DMS153 treated with DMSO at 0.1 percent for 48 hours (cell line): ENCODE measurements around the gene RABL6.
"Not testable (repeated sequence)": the region's sequence is repeated elsewhere in the genome, so short reads cannot be mapped to it uniquely, and the experiment has no call there.

Source experiments
- DNase-seq: peaks from one replicate; lab custom pipeline; 2025; ENCODE audit not compliant: unreplicated experiment; lab: John Stamatoyannopoulos, UW

The RABL6 gene

DNA sequence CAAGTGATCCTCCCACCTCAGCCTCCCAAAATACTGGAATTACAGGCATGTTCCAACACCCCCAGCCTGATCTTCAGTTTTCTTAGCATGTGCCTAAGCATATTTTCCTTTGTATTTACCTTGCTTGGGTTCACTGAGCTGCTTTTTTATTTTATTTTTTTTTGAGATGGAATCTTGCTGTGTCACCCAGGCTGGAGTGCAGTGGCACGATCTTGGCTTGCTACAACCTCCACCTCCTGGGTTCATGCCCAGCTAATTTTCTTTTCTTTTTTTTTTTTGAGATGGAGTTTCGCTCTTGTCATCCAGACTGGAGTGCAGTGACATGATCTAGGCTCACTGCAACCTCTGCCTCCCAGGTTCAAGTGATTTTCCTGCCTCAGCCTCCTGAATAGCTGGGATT, 61.9 kb downstream of the RABL6 start:
- not testable (repeated sequence) for DNase-seq

DNA sequence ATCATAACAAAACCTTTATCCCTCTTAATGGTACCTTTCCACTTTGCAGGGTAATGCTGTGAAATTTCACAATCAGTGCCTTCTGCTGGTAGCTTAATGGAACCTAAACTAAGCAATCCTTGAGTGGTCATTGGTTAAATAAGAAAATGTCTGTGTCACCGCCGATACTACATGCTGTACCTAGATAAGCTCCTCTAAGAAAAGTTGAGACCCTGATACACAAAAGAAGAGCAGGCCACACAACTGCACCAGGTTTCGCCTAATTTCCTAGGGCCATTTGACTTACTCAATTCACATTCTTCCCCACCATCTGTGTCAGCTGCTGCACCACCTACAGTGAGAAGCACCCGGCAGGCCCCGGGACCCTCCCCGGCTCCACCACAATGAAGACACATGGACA, 67.4 kb downstream of the RABL6 start:
- no peak for DNase-seq

- no peak for DNase-seq
Measured at GRCh38 chr9:136876476-136876875, 68.7 kb downstream of the RABL6 start.

DNA sequence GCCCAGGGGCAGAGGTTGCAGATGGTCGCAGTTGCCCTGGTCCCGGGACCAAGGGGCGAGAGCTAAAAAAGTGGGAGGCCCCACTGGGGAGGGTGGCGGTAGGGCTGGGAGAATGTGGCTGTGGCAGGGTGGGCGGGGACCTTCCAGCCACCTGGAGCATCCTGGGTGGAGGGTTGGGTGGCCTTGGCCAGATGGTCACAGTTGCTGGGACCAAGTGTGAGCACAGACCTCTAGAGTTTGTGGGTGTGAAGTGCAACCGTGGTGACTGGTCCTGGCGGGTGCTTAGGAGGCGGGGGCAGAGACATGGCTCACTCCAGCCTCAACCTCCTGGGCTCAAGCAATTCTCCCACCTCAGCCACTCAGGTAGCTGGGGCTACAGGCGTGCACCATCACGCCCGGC, 72.9 kb downstream of the RABL6 start:
- no peak for DNase-seq

GRCh38 chr9:136881691-136882108, 74.0 kb downstream of the RABL6 start:
- DNase-seq = no peak

DNA sequence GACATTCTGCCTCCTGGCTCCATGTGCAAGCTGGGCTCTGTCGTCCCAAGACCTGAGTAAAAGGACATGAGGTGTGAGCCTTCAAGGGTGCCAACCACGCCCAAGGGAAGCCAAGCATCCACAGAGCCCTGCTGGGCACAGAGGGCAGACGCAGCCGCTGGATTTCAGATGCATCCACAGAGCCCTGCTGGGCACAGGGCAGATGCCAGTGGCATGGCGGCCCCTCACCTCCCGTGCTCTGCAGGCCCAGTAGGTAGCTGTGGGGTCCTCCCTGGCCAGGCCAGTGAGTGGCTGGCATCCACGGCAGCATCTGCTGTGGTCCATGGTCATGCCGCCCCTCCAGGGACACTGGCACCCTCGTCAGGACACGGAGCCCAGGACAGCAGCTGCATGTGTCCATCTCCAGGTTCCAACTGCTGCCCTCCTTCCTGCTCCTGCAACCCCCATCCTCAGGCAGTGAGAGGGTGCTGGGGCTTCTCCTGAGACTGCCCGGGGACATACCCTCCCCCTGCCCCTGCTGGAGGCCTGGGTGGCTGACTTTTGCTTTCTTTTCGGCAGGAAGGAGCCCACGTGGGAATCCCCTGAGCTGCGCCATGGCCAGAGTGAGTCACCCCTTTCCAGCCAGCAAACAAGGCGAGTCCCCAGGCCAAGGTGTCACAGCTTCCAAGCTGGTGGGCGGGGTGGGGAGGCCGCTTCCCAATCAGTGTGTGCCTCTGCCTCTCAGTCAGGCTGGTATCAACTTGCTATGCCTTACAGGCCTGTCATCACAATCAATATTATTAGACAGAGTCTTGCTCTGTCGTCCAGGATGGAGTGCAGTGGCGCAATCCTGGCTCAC, 74.6 kb downstream of the RABL6 start:
- no peak for DNase-seq

DNA sequence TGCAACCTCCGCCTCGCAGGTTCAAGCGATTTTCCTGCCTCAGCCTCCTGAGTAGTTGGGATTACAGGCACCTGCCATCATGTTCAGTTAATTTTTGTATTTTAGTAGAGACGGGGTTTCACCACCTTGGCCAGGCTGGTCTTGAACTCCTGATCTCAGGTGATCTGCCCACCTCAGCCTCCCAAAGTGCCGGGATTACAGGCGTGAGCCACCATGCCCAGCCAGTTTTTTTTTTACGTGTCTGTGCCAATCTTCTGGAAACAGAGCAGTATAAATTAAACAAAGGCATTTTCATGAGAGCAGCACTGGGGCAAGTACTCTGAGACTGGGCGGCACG, 75.2 kb downstream of the RABL6 start:
- not testable (repeated sequence) for DNase-seq

DNA sequence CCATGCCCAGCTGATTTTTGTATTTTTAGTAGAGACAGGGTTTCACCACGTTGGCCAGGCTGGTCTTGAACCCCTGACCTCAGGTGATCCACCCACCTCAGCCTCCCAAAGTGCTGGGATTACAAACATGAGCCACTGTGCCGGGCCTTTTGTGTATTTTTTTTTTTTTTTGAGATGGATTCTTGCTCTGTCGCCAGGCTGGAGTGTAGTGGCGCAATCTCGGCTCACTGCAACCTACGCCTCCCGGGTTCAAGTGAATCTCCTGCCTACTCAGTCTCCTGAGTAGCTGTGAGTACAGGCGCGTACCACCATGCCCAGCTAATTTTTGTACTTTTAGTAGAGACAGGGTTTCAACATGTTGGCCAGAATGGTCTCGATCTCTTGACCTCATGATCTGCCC, 75.9 kb downstream of the RABL6 start:
- not testable (repeated sequence) for DNase-seq

DNA sequence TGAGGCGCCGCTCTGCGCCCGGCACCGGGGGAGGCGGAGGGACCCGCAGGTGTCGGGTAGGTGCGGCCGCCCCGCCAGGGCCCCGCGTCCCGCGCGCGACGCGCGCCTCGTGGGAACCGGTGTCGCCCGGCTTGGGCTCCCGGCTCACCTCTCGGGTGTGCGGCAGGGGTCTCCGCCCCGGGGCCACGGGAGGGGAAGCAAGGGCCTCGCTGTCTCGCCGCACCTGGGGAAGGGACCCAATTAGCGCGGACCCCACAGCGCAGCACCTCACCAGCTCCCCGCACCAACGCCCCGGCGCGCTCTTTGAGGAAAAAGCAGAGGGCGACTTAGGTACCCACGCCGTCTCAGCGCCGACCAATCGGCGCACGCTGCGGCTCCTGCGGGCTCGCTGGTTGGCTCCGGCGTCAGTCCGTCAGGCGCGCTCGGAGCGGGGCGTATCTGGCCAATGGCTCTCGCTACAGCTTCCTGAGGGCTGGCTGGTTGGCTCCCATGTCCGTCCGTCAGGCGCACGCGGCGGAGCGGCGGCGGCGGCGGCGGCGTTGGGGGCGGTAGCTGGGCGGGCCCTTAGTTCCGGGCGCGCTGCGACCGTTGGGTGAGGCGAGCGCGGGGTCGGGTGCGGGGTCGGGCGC, 78.3 kb downstream of the RABL6 start, which contains the start of gene TRAF2:
TRAF2 (plus strand) TSS at position 567 of the 629 bp plus-strand sequence. CDS start 12,225 bp downstream, outside the sequence.
- DNase-seq = peak; percentile 94

GRCh38 chr9:136886610-136887597, 79.2 kb downstream of the RABL6 start:
- DNase-seq = no peak

- DNase-seq = no peak
Measured at GRCh38 chr9:136888454-136888853, 80.7 kb downstream of the RABL6 start.

DNA sequence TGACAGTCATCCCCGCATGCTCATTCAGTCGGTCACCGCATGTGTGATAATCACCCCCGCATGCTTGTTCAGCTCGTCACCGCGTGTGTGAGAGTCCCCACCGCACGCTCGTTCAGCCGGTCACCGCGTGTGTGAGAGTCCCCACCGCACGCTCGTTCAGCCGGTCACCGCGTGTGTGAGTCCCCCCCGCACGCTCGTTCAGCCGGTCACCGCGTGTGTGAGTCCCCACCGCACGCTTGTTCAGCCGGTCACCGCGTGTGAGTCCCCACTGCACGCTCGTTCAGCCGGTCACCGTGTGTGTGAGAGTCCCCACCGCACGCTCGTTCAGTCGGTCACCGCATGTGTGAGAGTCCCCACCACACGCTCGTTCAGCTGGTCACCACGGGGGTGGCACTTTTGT, 82.1 kb downstream of the RABL6 start:
- no peak for DNase-seq

- DNase-seq = no peak
Measured at GRCh38 chr9:136890661-136891060, 82.9 kb downstream of the RABL6 start.
